ENCODE data around the gene ABHD6. TPM values are rescaled to one million over a fixed set of nuclear protein-coding genes. Genes with fewer than 3 reads are reported as not detected.

Gene ABHD6
- total RNA-seq, 2 donors from 2014 or later = 7.5 to 8.6 TPM

DNA sequence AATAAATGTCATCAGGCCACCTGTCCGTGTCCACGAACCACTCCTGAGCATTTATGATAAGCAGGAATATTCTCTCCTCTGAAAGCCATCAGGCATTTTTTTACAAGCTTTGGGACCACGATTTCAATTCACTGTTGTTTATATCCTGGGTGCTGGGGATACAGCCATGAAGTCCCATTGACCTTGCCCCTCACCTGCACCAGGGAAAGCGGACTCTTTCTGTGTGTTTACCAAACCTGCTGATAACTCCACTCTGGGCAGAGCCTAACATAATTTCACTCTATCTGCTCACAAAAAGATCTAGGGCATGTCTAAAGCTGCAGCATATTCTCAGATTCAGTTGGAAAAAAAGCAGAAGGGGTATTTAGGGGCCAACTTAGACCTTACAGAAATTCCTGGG lies 31.6 kb upstream of the ABHD6 start:
- H3K9me3 Mint-ChIP-seq = no peaks in the 10 kb centered on the region
- Histone ChIP-seq H3K9ac (ENCODE audit: extremely low read depth, low read length, poor library complexity, severe bottlenecking) (no peak overlapping the region), H3K9me3 (ENCODE audit: control insufficient read depth, low read length) (no peaks in the 10 kb centered on the region), H3K27me3 (ENCODE audit: control insufficient read depth, insufficient read depth, low read length, poor library complexity, severe bottlenecking) (no peaks in the 10 kb centered on the region), H3K36me3 (ENCODE audit: control insufficient read depth, insufficient read depth, low read length) (no peaks in the 10 kb centered on the region), H3K4me1 (ENCODE audit: control insufficient read depth, insufficient read depth, low read length) (no peaks in the 10 kb centered on the region), H3K4me3 (ENCODE audit: low read length) (no peak overlapping the region), H3K27ac (ENCODE audit: low read depth, low read length) (no peak overlapping the region)
- H3K27me3 Mint-ChIP-seq (ENCODE audit: insufficient read depth) = peaks cover 6% of the 10 kb centered on the region
- no peak for TF ChIP-seq CTCF (conservative IDR thresholded peaks at IDR 0.05)
- whole genome bisulfite sequencing, 2 experiments (ENCODE audit: insufficient coverage in 1 of 2, insufficient read length in 1 of 2) = 91 to 94% methylated on average over 3 to 4 of the region's 4 CpGs
- H3K4me1 Mint-ChIP-seq = peaks cover 4% of the 10 kb centered on the region
- H3K36me3 Mint-ChIP-seq (ENCODE audit: low read depth) = no peaks in the 10 kb centered on the region
- H3K4me3 Mint-ChIP-seq = no peak overlapping the region
- DNase-seq = peak; percentile 10
- no peak overlapping the region for H3K27ac Mint-ChIP-seq

GRCh38 chr3:58206406-58207011 lies 31.1 kb upstream of the ABHD6 start:
- TF ChIP-seq CTCF (conservative IDR thresholded peaks at IDR 0.05) = no peak

DNA sequence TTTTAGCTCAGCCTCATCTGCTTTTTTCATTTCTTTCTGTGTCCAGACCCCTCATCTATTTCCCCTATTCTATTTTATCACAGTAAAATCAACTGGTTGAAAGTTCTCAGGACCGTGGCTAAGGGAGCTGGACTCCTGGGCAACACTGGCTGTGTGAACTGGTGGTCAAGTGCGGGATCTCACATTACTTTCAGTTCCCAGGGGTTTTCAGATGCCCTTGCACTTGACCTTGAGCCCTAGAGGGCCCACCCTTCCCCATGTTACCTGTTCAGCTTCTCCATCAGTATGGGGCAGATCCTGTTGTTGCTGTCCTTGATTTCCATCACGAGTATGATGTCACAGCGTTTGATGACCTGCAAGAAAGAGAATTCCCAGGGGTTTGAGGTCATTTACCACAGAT lies 29.6 kb upstream of the ABHD6 start:
- H3K9me3 ChIP-seq (ENCODE audit: control insufficient read depth, low read length) = no peaks in the 10 kb centered on the region
- H3K9ac ChIP-seq (ENCODE audit: extremely low read depth, low read length, poor library complexity, severe bottlenecking) = no peak overlapping the region
- H3K27ac ChIP-seq (ENCODE audit: low read depth, low read length) = no peak overlapping the region
- H3K27me3 ChIP-seq (ENCODE audit: control insufficient read depth, insufficient read depth, low read length, poor library complexity, severe bottlenecking) = no peaks in the 10 kb centered on the region
- peaks cover 4% of the 10 kb centered on the region for H3K4me1 Mint-ChIP-seq
- DNase-seq = no peak
- H3K36me3 Mint-ChIP-seq (ENCODE audit: low read depth) = no peaks in the 10 kb centered on the region
- 95 to 100% methylated on average over 1 to 4 of the region's 4 CpGs for WGBS, 2 experiments (ENCODE audit: insufficient coverage in 1 of 2, insufficient read length in 1 of 2)
- no peak overlapping the region for H3K4me3 Mint-ChIP-seq
- no peaks in the 10 kb centered on the region for H3K36me3 ChIP-seq (ENCODE audit: control insufficient read depth, insufficient read depth, low read length)
- no peak overlapping the region for H3K27ac Mint-ChIP-seq
- peaks cover 5% of the 10 kb centered on the region for H3K27me3 Mint-ChIP-seq (ENCODE audit: insufficient read depth)
- H3K9me3 Mint-ChIP-seq = no peaks in the 10 kb centered on the region
- H3K4me1 ChIP-seq (ENCODE audit: control insufficient read depth, insufficient read depth, low read length) = no peaks in the 10 kb centered on the region
- H3K4me3 ChIP-seq (ENCODE audit: low read length) = no peak overlapping the region
- TF ChIP-seq CTCF (conservative IDR thresholded peaks at IDR 0.05) = no peak

More at GRCh38 chr3:58206406-58207011, 31.1 kb upstream of the ABHD6 start:
- Mint-ChIP-seq H3K36me3 (ENCODE audit: low read depth) (no peaks in the 10 kb centered on the region), H3K4me3 (no peak overlapping the region), H3K4me1 (peaks cover 4% of the 10 kb centered on the region), H3K27me3 (ENCODE audit: insufficient read depth) (peaks cover 6% of the 10 kb centered on the region), H3K9me3 (no peaks in the 10 kb centered on the region), H3K27ac (no peak overlapping the region)
- Histone ChIP-seq H3K27me3 (ENCODE audit: control insufficient read depth, insufficient read depth, low read length, poor library complexity, severe bottlenecking) (no peaks in the 10 kb centered on the region), H3K9me3 (ENCODE audit: control insufficient read depth, low read length) (no peaks in the 10 kb centered on the region), H3K9ac (ENCODE audit: extremely low read depth, low read length, poor library complexity, severe bottlenecking) (no peak overlapping the region), H3K27ac (ENCODE audit: low read depth, low read length) (no peak overlapping the region), H3K4me1 (ENCODE audit: control insufficient read depth, insufficient read depth, low read length) (no peaks in the 10 kb centered on the region), H3K36me3 (ENCODE audit: control insufficient read depth, insufficient read depth, low read length) (no peaks in the 10 kb centered on the region), H3K4me3 (ENCODE audit: low read length) (no peak overlapping the region)
- peak; percentile 33 for DNase-seq
- whole genome bisulfite sequencing, 2 experiments (ENCODE audit: insufficient coverage in 1 of 2, insufficient read length in 1 of 2) = 92 to 94% methylated on average over 5 of the region's 5 CpGs

Measured in endodermal cell (in vitro differentiated cells).